GM10266 (cell line): Measurements from ENCODE around the gene VWA7.
A peak's percentile ranks its signal among the peaks of the same experiment; 100 is the strongest.

ENCODE experiments used
- DNase-seq: peaks from one replicate; pipeline ENCODE4 v3.0.0; 2012; ENCODE audit errors: extremely low spot score
- CTCF ChIP-seq: IDR thresholded peaks from 2 replicates; pipeline ENCODE4 v1.5.1; 2012; ENCODE audit warnings: mild to moderate bottlenecking, low read depth; ENCODE audit not compliant: control insufficient read depth, insufficient read depth; ENCODE audit errors: missing control alignments

VWA7 gene

GRCh38 chr6:31733734-31734133, 43.4 kb downstream of the VWA7 start:
- TF ChIP-seq CTCF = no peak
- DNase-seq = no peak

GRCh38 chr6:31732029-31732428, 45.1 kb downstream of the VWA7 start:
- DNase-seq = no peak

DNA sequence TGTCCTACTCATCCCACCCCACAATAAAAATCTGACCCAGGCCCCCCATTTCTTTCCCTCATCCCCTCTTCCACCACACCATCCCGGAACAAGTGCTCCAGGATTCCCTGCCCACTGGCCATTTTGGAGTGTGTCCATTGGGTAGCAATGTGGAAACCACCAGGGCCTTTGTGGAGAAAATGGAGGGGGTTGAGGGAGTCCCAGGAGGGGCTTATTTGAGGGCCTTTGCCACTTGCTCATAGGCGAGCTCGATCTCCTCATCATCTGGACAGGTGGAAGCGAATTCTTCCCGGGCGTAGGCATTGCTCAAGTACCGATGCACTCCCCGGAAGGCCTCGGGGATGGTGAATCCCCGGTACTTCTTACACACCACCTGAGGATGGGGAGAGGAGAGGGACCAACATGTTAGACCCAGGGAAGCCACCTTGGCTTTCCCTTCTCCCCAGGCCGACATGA, 46.5 kb downstream of the VWA7 start:
- TF ChIP-seq CTCF = no peak
- DNase-seq = no peak

More at GRCh38 chr6:31732029-31732428, 45.1 kb downstream of the VWA7 start:
- TF ChIP-seq CTCF = no peak

GRCh38 chr6:31729979-31730630, 47.0 kb downstream of the VWA7 start:
- peak; percentile 82 for DNase-seq
- TF ChIP-seq CTCF = no peak

- TF ChIP-seq CTCF = no peak
- peak; percentile 83 for DNase-seq
These were observed 47.6 kb downstream of the VWA7 start for GRCh38 chr6:31729515-31729978.

- TF ChIP-seq CTCF = peak; percentile 87
- DNase-seq = no peak
These were observed 48.2 kb downstream of the VWA7 start, which contains the start of gene DDAH2 for GRCh38 chr6:31728767-31729514. Gene DDAH2, minus strand, starts transcription at chr6:31729299. Its CDS starts 138 bp downstream, at chr6:31729161.
